GM23248 (cell line): ENCODE results near the gene ZKSCAN1.

ENCODE experiments used
- EZH2 ChIP-seq: fragments of 200-600 bp; sonication (generic); IDR thresholded peaks from 2 replicates; pipeline ENCODE4 v1.6.1; 2018; ENCODE audit warnings: antibody characterized with exemption, mild to moderate bottlenecking; ENCODE audit not compliant: insufficient read depth, poor library complexity, severe bottlenecking
- EZH2phosphoT487 ChIP-seq: fragments of 200-600 bp; sonication (generic); IDR thresholded peaks from 2 replicates; pipeline ENCODE4 v1.6.1; 2018; ENCODE audit warnings: antibody characterized with exemption, moderate library complexity, mild to moderate bottlenecking, low read depth; ENCODE audit not compliant: insufficient read depth

DNA sequence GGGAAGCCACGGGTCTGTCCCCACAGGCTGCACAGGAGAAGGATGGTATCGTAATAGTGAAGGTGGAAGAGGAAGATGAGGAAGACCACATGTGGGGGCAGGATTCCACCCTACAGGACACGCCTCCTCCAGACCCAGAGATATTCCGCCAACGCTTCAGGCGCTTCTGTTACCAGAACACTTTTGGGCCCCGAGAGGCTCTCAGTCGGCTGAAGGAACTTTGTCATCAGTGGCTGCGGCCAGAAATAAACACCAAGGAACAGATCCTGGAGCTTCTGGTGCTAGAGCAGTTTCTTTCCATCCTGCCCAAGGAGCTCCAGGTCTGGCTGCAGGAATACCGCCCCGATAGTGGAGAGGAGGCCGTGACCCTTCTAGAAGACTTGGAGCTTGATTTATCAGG lies 8.1 kb downstream of the ZKSCAN1 start:
- no peak for TF ChIP-seq EZH2phosphoT487
- no peak for TF ChIP-seq EZH2
